Stimulated activated CD8-positive, alpha-beta memory T cell treated with anti-CD3 and anti-CD28 coated beads, Interleukin-12 subunit alpha, Interleukin-12 subunit beta, amount 100 ng/mL, for 4 hours (primary cell): ENCODE data around the gene SBF2.
"Not testable (repeated sequence)": the region's sequence is repeated elsewhere in the genome, so short reads cannot be mapped to it uniquely, and the experiment has no call there.

Experiments used
- DNase-seq: peaks from one replicate; pipeline ENCODE4 v3.0.0-alpha.2; 2020; ENCODE audit warnings: low read depth

SBF2 gene

GRCh38 chr11:10265936-10266335 lies 28.1 kb downstream of the SBF2 start:
- no peak for DNase-seq

- not testable (repeated sequence) for DNase-seq
Observed at GRCh38 chr11:10264716-10265115, 29.3 kb downstream of the SBF2 start.

GRCh38 chr11:10263929-10264328 lies 30.1 kb downstream of the SBF2 start:
- no peak for DNase-seq

GRCh38 chr11:10261821-10262220 lies 32.2 kb downstream of the SBF2 start:
- no peak for DNase-seq

GRCh38 chr11:10257478-10257877 lies 36.5 kb downstream of the SBF2 start:
- no peak for DNase-seq

- DNase-seq, result no peak
Observed at GRCh38 chr11:10255388-10256125, 38.5 kb downstream of the SBF2 start.

GRCh38 chr11:10249448-10250131 lies 44.4 kb downstream of the SBF2 start:
- DNase-seq, result not testable (repeated sequence)

GRCh38 chr11:10247011-10247410 lies 47.0 kb downstream of the SBF2 start:
- no peak for DNase-seq

- no peak for DNase-seq
Observed at GRCh38 chr11:10243896-10244575, 50.0 kb downstream of the SBF2 start.

- DNase-seq, result no peak
Observed at GRCh38 chr11:10236840-10237239, 57.2 kb downstream of the SBF2 start.

- no peak for DNase-seq
Observed at GRCh38 chr11:10233581-10233980, 60.4 kb downstream of the SBF2 start.

- DNase-seq, result no peak
Observed at GRCh38 chr11:10232756-10233155, 61.3 kb downstream of the SBF2 start.

GRCh38 chr11:10231803-10232202 lies 62.2 kb downstream of the SBF2 start:
- not testable (repeated sequence) for DNase-seq

GRCh38 chr11:10225553-10225952 lies 68.5 kb downstream of the SBF2 start:
- DNase-seq, result no peak

- DNase-seq, result no peak
Observed at GRCh38 chr11:10222399-10222798, 71.6 kb downstream of the SBF2 start.

GRCh38 chr11:10221342-10221741 lies 72.7 kb downstream of the SBF2 start:
- no peak for DNase-seq

- no peak for DNase-seq
Observed at GRCh38 chr11:10211470-10211869, 82.5 kb downstream of the SBF2 start.

- DNase-seq, result no peak
Observed at GRCh38 chr11:10209326-10209725, 84.7 kb downstream of the SBF2 start.

- no peak for DNase-seq
Observed at GRCh38 chr11:10208131-10208575, 85.9 kb downstream of the SBF2 start.

GRCh38 chr11:10205928-10206327 lies 88.1 kb downstream of the SBF2 start:
- DNase-seq, result no peak

- DNase-seq, result no peak
Observed at GRCh38 chr11:10204021-10204420, 90.0 kb downstream of the SBF2 start.

GRCh38 chr11:10201343-10201742 lies 92.7 kb downstream of the SBF2 start:
- no peak for DNase-seq

- no peak for DNase-seq
Observed at GRCh38 chr11:10197091-10197490, 96.9 kb downstream of the SBF2 start.
